BJ (cell line): Measurements from ENCODE around the gene SDHB. TPM values are rescaled to one million over a fixed set of nuclear protein-coding genes. Genes with fewer than 3 reads are reported as not detected.

ENCODE experiments used
- CTCF ChIA-PET: fragments of 350-600 bp; formaldehyde crosslinking; extraction: SDS; loops from one replicate; lab custom pipeline; 2021; ENCODE audit warnings: antibody characterized with exemption, inconsistent platforms; lab: Yijun Ruan, JAX
- POLR2A ChIA-PET: fragments of 300-600 bp; sonication (Branson Sonifier 250); formaldehyde crosslinking; extraction: SDS; loops from one replicate; lab custom pipeline; 2021; ENCODE audit warnings: antibody characterized with exemption; lab: Charles Lee
- DNase-seq: peaks from one replicate; pipeline ENCODE4 v3.0.0-alpha.2; 2011; ENCODE audit warnings: low read depth
- H3K27me3 ChIP-seq: 2 replicates; pipeline ENCODE4 v1.6.0; 2011; ENCODE audit warnings: low read length; ENCODE audit not compliant: control insufficient read depth, insufficient read depth
- H3K36me3 ChIP-seq: 2 replicates; pipeline ENCODE4 v1.5.1; 2011; ENCODE audit warnings: low read length; ENCODE audit not compliant: control insufficient read depth, insufficient read depth
- H3K4me3 ChIP-seq: 2 replicates; pipeline ENCODE4 v1.5.1; 2011; ENCODE audit warnings: low read depth, mild to moderate bottlenecking, control low read depth, low read length
- CTCF ChIP-seq: IDR thresholded peaks from 2 replicates; pipeline ENCODE4 v1.5.1; 2011; ENCODE audit warnings: low read depth, mild to moderate bottlenecking, control low read depth, inconsistent platforms, low read length, moderate library complexity; ENCODE audit not compliant: insufficient read depth
- polyA plus RNA-seq: library from polyadenylated mRNA; depleted of rRNA; stranded (reverse); fragments of >200 nt; gene quantifications from 2 replicates; pipeline ENCODE4 v1.2.3, GENCODE V29; 2011

SDHB gene
- polyA plus RNA-seq, 1 experiment, result 115 TPM

GRCh38 chr1:16981269-16981849, 72.5 kb downstream of the SDHB start:
- Histone ChIP-seq H3K36me3 (peaks cover 1% of the 10 kb centered on the region), H3K27me3 (no peaks in the 10 kb centered on the region), H3K4me3 (no peak overlapping the region)
- ChIA-PET POLR2A (no interaction called here), CTCF (interaction anchor here (0.9 to 1.9 kb wide), 4 partner anchors 14 to 30 kb away, joined by 3 to 6 read pairs (median 3); no protein-coding TSS in a partner anchor)
- peak; percentile 49 for DNase-seq
- no peak for TF ChIP-seq CTCF

GRCh38 chr1:16980473-16981268, 73.2 kb downstream of the SDHB start, which contains the start of gene MFAP2:
TSS of gene MFAP2 (minus strand) at chr1:16980620. CDS start at chr1:16978273, 2,347 bp downstream.
- DNase-seq, result no peak
- no peak for TF ChIP-seq CTCF
- H3K36me3 ChIP-seq, result peaks cover 1% of the 10 kb centered on the region
- no peaks in the 10 kb centered on the region for H3K27me3 ChIP-seq
- CTCF ChIA-PET, result interaction anchor here (0.9 to 1.4 kb wide), 4 partner anchors 13 to 29 kb away, joined by 3 read pairs; no protein-coding TSS in a partner anchor
- H3K4me3 ChIP-seq, result peak within 1 kb of the TSS; percentile 66
- POLR2A ChIA-PET, result interaction anchor here (0.7 kb wide), 1 partner anchor 82 kb away, joined by 3 read pairs; no protein-coding TSS in a partner anchor

GRCh38 chr1:16979475-16980327, 74.1 kb downstream of the SDHB start:
- TF ChIP-seq CTCF, result no peak
- DNase-seq, result no peak
- Histone ChIP-seq H3K27me3 (no peaks in the 10 kb centered on the region), H3K4me3 (peak overlapping the region; percentile 66), H3K36me3 (peaks cover 4% of the 10 kb centered on the region)
- CTCF ChIA-PET, result interaction anchor here (1.1 to 2.4 kb wide), 4 partner anchors 12 to 28 kb away, joined by 3 to 8 read pairs (median 6); no protein-coding TSS in a partner anchor
- POLR2A ChIA-PET, result interaction anchor here (0.6 to 0.7 kb wide), 2 partner anchors 29 to 83 kb away, joined by 3 read pairs; no protein-coding TSS in a partner anchor

- DNase-seq, result peak; percentile 90
- H3K4me3 ChIP-seq, result peak overlapping the region; percentile 66
- H3K27me3 ChIP-seq, result no peaks in the 10 kb centered on the region
- no peak for TF ChIP-seq CTCF
- POLR2A ChIA-PET, result interaction anchor here (0.6 kb wide), 1 partner anchor 30 kb away, joined by 3 read pairs; no protein-coding TSS in a partner anchor
- CTCF ChIA-PET, result interaction anchor here (1.1 to 2.4 kb wide), 6 partner anchors 11 to 67 kb away, joined by 3 to 15 read pairs (median 6); no protein-coding TSS in a partner anchor
- H3K36me3 ChIP-seq, result peaks cover 4% of the 10 kb centered on the region
These were observed 75.0 kb downstream of the SDHB start for GRCh38 chr1:16978567-16979474.
